H9 (cell line): ENCODE results near the gene CAMSAP2. TPM values are rescaled to one million over a fixed set of nuclear protein-coding genes. Genes with fewer than 3 reads are reported as not detected.

Experiments
- DNase-seq: peaks from one replicate; pipeline ENCODE4 v3.0.0-alpha.2; 2017
- H2AFZ ChIP-seq: one replicate; pipeline ENCODE4 v1.6.1; 2013; ENCODE audit warnings: mild to moderate bottlenecking, low read length, control low read depth, moderate library complexity
- H2AK5ac ChIP-seq: 2 replicates; pipeline ENCODE4 v1.6.1; 2013; ENCODE audit warnings: low read length, control low read depth, mixed read lengths; ENCODE audit not compliant: insufficient read length
- H2BK120ac ChIP-seq: one replicate; pipeline ENCODE4 v1.6.1; 2013; ENCODE audit warnings: low read depth, mild to moderate bottlenecking, low read length, control low read depth, inconsistent platforms; ENCODE audit not compliant: poor library complexity, severe bottlenecking
- H2BK12ac ChIP-seq: 2 replicates; pipeline ENCODE4 v1.6.1; 2013; ENCODE audit warnings: low read length, control low read depth, mixed read lengths, low read depth; ENCODE audit not compliant: insufficient read length
- H2BK15ac ChIP-seq: 2 replicates; pipeline ENCODE4 v1.6.1; 2013; ENCODE audit warnings: low read depth, low read length, control low read depth
- H2BK20ac ChIP-seq: one replicate; pipeline ENCODE4 v1.6.1; 2013; ENCODE audit warnings: low read depth, mild to moderate bottlenecking, low read length, control low read depth, inconsistent platforms; ENCODE audit not compliant: poor library complexity, severe bottlenecking
- H2BK5ac ChIP-seq: 2 replicates; pipeline ENCODE4 v1.6.1; 2013; ENCODE audit warnings: low read length, control low read depth, mixed read lengths; ENCODE audit not compliant: insufficient read length
- H3K14ac ChIP-seq: 2 replicates; pipeline ENCODE4 v1.6.1; 2013; ENCODE audit warnings: low read length, control low read depth; ENCODE audit not compliant: insufficient read depth
- H3K18ac ChIP-seq: 2 replicates; pipeline ENCODE4 v1.6.1; 2013; ENCODE audit warnings: low read depth, mild to moderate bottlenecking, mixed read lengths, low read length, control low read depth; ENCODE audit not compliant: insufficient read length
- H3K23ac ChIP-seq: 2 replicates; pipeline ENCODE4 v1.6.1; 2013; ENCODE audit warnings: low read length, control low read depth, mixed read lengths, low read depth; ENCODE audit not compliant: insufficient read length
- H3K23me2 ChIP-seq: 2 replicates; pipeline ENCODE4 v1.6.1; 2013; ENCODE audit warnings: low read depth, mild to moderate bottlenecking, mixed read lengths, low read length, control low read depth; ENCODE audit not compliant: insufficient read length, poor library complexity, severe bottlenecking
- H3K27ac ChIP-seq: 2 replicates; pipeline ENCODE4 v1.5.1; 2013; ENCODE audit warnings: low read length, control low read depth, mixed read lengths, low read depth; ENCODE audit not compliant: insufficient read length
- H3K27me3 ChIP-seq: 2 replicates; pipeline ENCODE4 v1.6.1; 2013; ENCODE audit warnings: low read length, control low read depth, inconsistent platforms; ENCODE audit not compliant: insufficient read depth
- H3K4ac ChIP-seq: 2 replicates; pipeline ENCODE4 v1.6.1; 2013; ENCODE audit warnings: low read depth, mild to moderate bottlenecking, control low read depth, inconsistent platforms, low read length, moderate library complexity
- H3K4me1 ChIP-seq: 2 replicates; pipeline ENCODE4 v1.6.1; 2013; ENCODE audit warnings: low read length, control low read depth, inconsistent platforms; ENCODE audit not compliant: insufficient read depth
- H3K4me2 ChIP-seq: 2 replicates; pipeline ENCODE4 v1.6.1; 2013; ENCODE audit warnings: low read length, control low read depth, mixed read lengths; ENCODE audit not compliant: insufficient read length, insufficient read depth
- H3K56ac ChIP-seq: 2 replicates; pipeline ENCODE4 v1.6.1; 2013; ENCODE audit warnings: low read depth, mild to moderate bottlenecking, mixed read lengths, low read length, control low read depth; ENCODE audit not compliant: insufficient read length
- H3K79me1 ChIP-seq: 2 replicates; pipeline ENCODE4 v1.6.1; 2013; ENCODE audit warnings: low read depth, mild to moderate bottlenecking, moderate library complexity, low read length, control low read depth, inconsistent platforms; ENCODE audit not compliant: insufficient read depth, poor library complexity, severe bottlenecking
- H3K79me2 ChIP-seq: 2 replicates; pipeline ENCODE4 v1.6.1; 2013; ENCODE audit warnings: low read length, control low read depth, inconsistent platforms; ENCODE audit not compliant: insufficient read depth
- H3K9ac ChIP-seq: 2 replicates; pipeline ENCODE4 v1.6.1; 2013; ENCODE audit warnings: low read length, control low read depth, mixed read lengths; ENCODE audit not compliant: insufficient read length; ENCODE audit errors: extremely low read depth
- H3K9me3 ChIP-seq: one replicate; pipeline ENCODE4 v1.6.1; 2013; ENCODE audit warnings: low read depth, low read length, inconsistent platforms; ENCODE audit not compliant: control insufficient read depth
- H3T11ph ChIP-seq: one replicate; pipeline ENCODE4 v1.6.1; 2013; ENCODE audit warnings: mild to moderate bottlenecking, low read length, control low read depth, inconsistent platforms
- H4K20me1 ChIP-seq: one replicate; pipeline ENCODE4 v1.6.1; 2013; ENCODE audit not compliant: control insufficient read depth, insufficient read length, insufficient read depth
- H4K5ac ChIP-seq: 2 replicates; pipeline ENCODE4 v1.6.1; 2013; ENCODE audit warnings: low read depth, mild to moderate bottlenecking, mixed read lengths, low read length, control low read depth; ENCODE audit not compliant: insufficient read length
- H4K8ac ChIP-seq: replicated peaks from 2 replicates; pipeline ENCODE4 v1.6.1; 2013; ENCODE audit warnings: low read length, control low read depth, mixed read lengths, low read depth; ENCODE audit not compliant: insufficient read length
- H4K91ac ChIP-seq: 2 replicates; pipeline ENCODE4 v1.6.1; 2013; ENCODE audit warnings: low read depth, mild to moderate bottlenecking, moderate library complexity, mixed read lengths, low read length, control low read depth; ENCODE audit not compliant: insufficient read length
- H3K27ac Mint-ChIP-seq, 3 experiments: 2 replicates in 2 of 3; 3 replicates in 1 of 3; pipeline ENCODE4 v1.8.0; 2020 to 2021; ENCODE audit warnings: mixed read lengths in 3 of 3, mild to moderate bottlenecking in 1 of 3, moderate library complexity in 1 of 3
- H3K27me3 Mint-ChIP-seq: 2 replicates; pipeline ENCODE4 v1.8.0; 2021; ENCODE audit warnings: low read depth, mild to moderate bottlenecking, moderate library complexity, mixed read lengths
- H3K36me3 Mint-ChIP-seq, 3 experiments: 2 replicates in 2 of 3; 3 replicates in 1 of 3; pipeline ENCODE4 v1.8.0; 2020 to 2021; ENCODE audit warnings: low read depth in 3 of 3, mixed read lengths in 3 of 3; ENCODE audit not compliant: insufficient read depth in 1 of 3
- H3K4me1 Mint-ChIP-seq, 2 experiments: 2 replicates each; pipeline ENCODE4 v1.8.0; 2020; ENCODE audit warnings: mixed read lengths in 2 of 2
- H3K4me3 Mint-ChIP-seq, 2 experiments: 2 replicates in 1 of 2; 3 replicates in 1 of 2; pipeline ENCODE4 v1.8.0; 2020 to 2021; ENCODE audit warnings: mild to moderate bottlenecking in 2 of 2, mixed read lengths in 2 of 2, moderate library complexity in 1 of 2
- H3K9me3 Mint-ChIP-seq, 2 experiments: 2 replicates in 1 of 2; 3 replicates in 1 of 2; pipeline ENCODE4 v1.8.0; 2020; ENCODE audit warnings: mild to moderate bottlenecking in 2 of 2, mixed read lengths in 2 of 2, moderate library complexity in 1 of 2
- WGBS: extraction: QIAGEN DNeasy Blood & Tissue Kit; methylation state at CpG from one replicate; pipeline ENCODE4 v1.1.7; 2013; ENCODE audit warnings: missing lambda C conversion rate, low lambda C conversion rate, mixed read lengths; ENCODE audit not compliant: insufficient read length; ENCODE audit errors: extremely low coverage; 5-methylcytosine and 5-hydroxymethylcytosine counted together
- total RNA-seq: library from RNA; stranded (reverse); gene quantifications from 2 replicates; pipeline ENCODE4 v1.2.1, GENCODE V29; 2021
- TF ChIP-seq, protein P1 (sequence below): fragments of 200-600 bp; sonication (generic); conservative IDR thresholded peaks from 3 replicates; pipeline ENCODE4 v1.8.0; 2021; ENCODE audit warnings: antibody characterized with exemption, mild to moderate bottlenecking

Gene CAMSAP2
- total RNA-seq, 1 experiment from 2014 or later: 33.7 TPM

DNA sequence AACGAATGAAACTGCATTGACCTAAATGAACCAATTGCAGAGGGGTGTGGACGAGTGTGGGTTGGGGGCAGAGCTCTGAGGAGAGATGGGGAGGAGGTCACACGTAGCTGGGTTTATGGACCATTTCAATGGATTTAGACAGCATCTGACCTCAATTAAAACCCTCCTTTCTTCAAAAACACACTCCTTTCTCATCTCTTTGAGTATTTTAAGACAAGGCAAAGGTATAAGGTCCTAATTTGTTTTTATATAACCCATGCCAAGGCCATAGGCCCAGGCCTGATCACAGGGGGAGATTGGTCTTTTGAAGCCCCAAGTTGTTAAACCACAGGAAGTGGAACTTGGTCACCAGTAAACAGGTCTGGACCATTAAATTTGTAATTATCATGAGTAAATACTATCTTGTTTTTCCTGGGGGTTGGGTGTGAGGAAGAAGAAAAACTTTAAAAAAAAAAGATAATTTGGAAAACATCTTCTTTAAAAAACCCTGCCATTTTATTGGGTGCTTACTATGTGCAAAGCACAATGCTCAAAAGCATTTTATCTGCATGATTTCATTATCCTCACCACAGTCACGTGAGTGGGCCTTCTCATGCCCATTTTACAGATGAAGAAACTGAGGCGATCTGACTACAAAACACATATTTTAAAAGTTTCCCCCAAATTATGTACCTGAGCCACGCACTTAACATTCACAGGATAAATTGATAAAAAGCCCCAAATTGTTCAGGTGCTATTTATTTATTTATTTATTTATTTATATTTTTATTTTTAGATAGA lies 147.1 kb downstream of the CAMSAP2 start:
- no peaks in the 10 kb centered on the region for H3K23me2 ChIP-seq
- no peaks in the 10 kb centered on the region for H3K79me1 ChIP-seq
- H2BK5ac ChIP-seq: no peak overlapping the region
- Mint-ChIP-seq H3K4me3 (no peak overlapping the region), H3K4me1 (peaks cover 30 to 42% of the 10 kb centered on the region in 2 experiments), H3K36me3 (no peaks in the 10 kb centered on the region), H3K27me3 (no peaks in the 10 kb centered on the region; the same call in none of the 2 replicates), H3K9me3 (no peaks in the 10 kb centered on the region), H3K27ac (no peak overlapping the region)
- no peaks in the 10 kb centered on the region for H3K27me3 ChIP-seq
- H3K23ac ChIP-seq: no peak overlapping the region
- no peaks in the 10 kb centered on the region for H4K20me1 ChIP-seq
- no peak overlapping the region for H3K27ac ChIP-seq
- no peak overlapping the region for H2BK120ac ChIP-seq
- H3K4me2 ChIP-seq: no peak overlapping the region
- no peak overlapping the region for H4K8ac ChIP-seq
- H2BK12ac ChIP-seq: no peak overlapping the region
- H3K4ac ChIP-seq: no peak overlapping the region
- no peak overlapping the region for H4K91ac ChIP-seq
- H3K18ac ChIP-seq: no peak overlapping the region
- no peak overlapping the region for H2AFZ ChIP-seq
- TF ChIP-seq, protein P1, sequence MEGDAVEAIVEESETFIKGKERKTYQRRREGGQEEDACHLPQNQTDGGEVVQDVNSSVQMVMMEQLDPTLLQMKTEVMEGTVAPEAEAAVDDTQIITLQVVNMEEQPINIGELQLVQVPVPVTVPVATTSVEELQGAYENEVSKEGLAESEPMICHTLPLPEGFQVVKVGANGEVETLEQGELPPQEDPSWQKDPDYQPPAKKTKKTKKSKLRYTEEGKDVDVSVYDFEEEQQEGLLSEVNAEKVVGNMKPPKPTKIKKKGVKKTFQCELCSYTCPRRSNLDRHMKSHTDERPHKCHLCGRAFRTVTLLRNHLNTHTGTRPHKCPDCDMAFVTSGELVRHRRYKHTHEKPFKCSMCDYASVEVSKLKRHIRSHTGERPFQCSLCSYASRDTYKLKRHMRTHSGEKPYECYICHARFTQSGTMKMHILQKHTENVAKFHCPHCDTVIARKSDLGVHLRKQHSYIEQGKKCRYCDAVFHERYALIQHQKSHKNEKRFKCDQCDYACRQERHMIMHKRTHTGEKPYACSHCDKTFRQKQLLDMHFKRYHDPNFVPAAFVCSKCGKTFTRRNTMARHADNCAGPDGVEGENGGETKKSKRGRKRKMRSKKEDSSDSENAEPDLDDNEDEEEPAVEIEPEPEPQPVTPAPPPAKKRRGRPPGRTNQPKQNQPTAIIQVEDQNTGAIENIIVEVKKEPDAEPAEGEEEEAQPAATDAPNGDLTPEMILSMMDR: no peak
- DNase-seq: no peak
- no peak overlapping the region for H3K14ac ChIP-seq
- H4K5ac ChIP-seq: no peak overlapping the region
- H3K79me2 ChIP-seq: no peaks in the 10 kb centered on the region
- H3K9ac ChIP-seq: no peak overlapping the region
- H2AK5ac ChIP-seq: no peak overlapping the region
- no peaks in the 10 kb centered on the region for H3K9me3 ChIP-seq
- no peak overlapping the region for H3K56ac ChIP-seq
- H3T11ph ChIP-seq: no peak overlapping the region
- H2BK20ac ChIP-seq: no peak overlapping the region
- peaks cover 6% of the 10 kb centered on the region for H3K4me1 ChIP-seq
- no peak overlapping the region for H2BK15ac ChIP-seq
- no CpG with 5 or more reads among the region's 6 CpGs for WGBS
